ENCODE measurements around the gene LAPTM5. TPM values are rescaled to one million over a fixed set of nuclear protein-coding genes. Genes with fewer than 3 reads are reported as not detected.

Gene LAPTM5
- total RNA-seq, 4 donors from 2014 or later = 8.9 to 75.4 (median 40.4) TPM

GRCh38 chr1:30719406-30720270 lies 37.9 kb downstream of the LAPTM5 start:
- no peak for ATAC-seq
- Histone ChIP-seq H3K4me3 (peak overlapping the region; percentile 25 to 53), H3K4me1 (peaks cover 0 to 23% (median 4%) of the 10 kb centered on the region in 3 donors), H3K9me3 (peaks cover 0 to 11% (median 0%) of the 10 kb centered on the region in 3 donors), H3K27me3 (no peaks in the 10 kb centered on the region), H3K36me3 (peaks cover 0 to 15% of the 10 kb centered on the region in 2 donors), H3K27ac (peak overlapping the region in 3 of 4 donors; percentile 97 to 100 (median 98))
- TF ChIP-seq POLR2AphosphoS5 (IDR thresholded peaks at IDR 0.05) (no peak), POLR2A (IDR thresholded peaks at IDR 0.05) (no peak), EP300 (IDR thresholded peaks at IDR 0.05) (no peak), CTCF (IDR thresholded peaks at IDR 0.05) (no peak)
- 46 to 48% methylated on average over 5 to 12 of the region's 21 CpGs for WGBS, 2 donors (ENCODE audit: low coverage in 1 of 2)

- H3K27ac ChIP-seq = peak overlapping the region; percentile 87 to 100 (median 98)
- peaks cover 0 to 8% of the 10 kb centered on the region in 2 donors for H3K36me3 ChIP-seq
- H3K4me3 ChIP-seq = peak overlapping the region; percentile 25 to 53
- TF ChIP-seq POLR2AphosphoS5 (IDR thresholded peaks at IDR 0.05) (peak; percentile 87), EP300 (IDR thresholded peaks at IDR 0.05) (no peak), POLR2A (IDR thresholded peaks at IDR 0.05) (peak; percentile 76 to 79), CTCF (IDR thresholded peaks at IDR 0.05) (peak in 3 of 4 experiments; percentile 97 to 99 (median 99))
- no CpG with 5 or more reads among the region's 66 CpGs for WGBS, 2 donors (ENCODE audit: low coverage in 1 of 2)
- H3K27me3 ChIP-seq = no peaks in the 10 kb centered on the region
- peak; percentile 86 for ATAC-seq
- peaks cover 0 to 11% (median 0%) of the 10 kb centered on the region in 3 donors for H3K9me3 ChIP-seq
- H3K4me1 ChIP-seq = peaks cover 0 to 23% (median 4%) of the 10 kb centered on the region in 3 donors
These were observed 38.8 kb downstream of the LAPTM5 start for GRCh38 chr1:30718636-30719405.

GRCh38 chr1:30718091-30718635 lies 39.4 kb downstream of the LAPTM5 start:
- ATAC-seq = peak; percentile 92
- no peak for TF ChIP-seq EP300 (IDR thresholded peaks at IDR 0.05)
- TF ChIP-seq POLR2AphosphoS5 (IDR thresholded peaks at IDR 0.05) = no peak
- TF ChIP-seq CTCF (IDR thresholded peaks at IDR 0.05) = no peak
- TF ChIP-seq POLR2A (IDR thresholded peaks at IDR 0.05) = no peak
- WGBS, 2 donors (ENCODE audit: low coverage in 1 of 2) = 0% methylated on average over 11 of the region's 50 CpGs; no CpG with 5 or more reads in 1 of the 2 donors
- H3K9me3 ChIP-seq = peaks cover 0 to 11% (median 0%) of the 10 kb centered on the region in 3 donors
- H3K36me3 ChIP-seq = peaks cover 0 to 1% of the 10 kb centered on the region in 2 donors
- peak overlapping the region; percentile 33 to 45 for H3K4me3 ChIP-seq
- H3K4me1 ChIP-seq = peaks cover 0 to 23% (median 4%) of the 10 kb centered on the region in 3 donors
- peak overlapping the region; percentile 86 to 100 (median 98) for H3K27ac ChIP-seq
- H3K27me3 ChIP-seq = no peaks in the 10 kb centered on the region

- 100% methylated on average over 2 of the region's 8 CpGs; no CpG with 5 or more reads in 1 of the 2 donors for WGBS, 2 donors (ENCODE audit: low coverage in 1 of 2)
- no peak for ATAC-seq
- H3K27ac ChIP-seq = peak overlapping the region in 1 of 4 donors; percentile 97
These were observed 40.9 kb downstream of the LAPTM5 start for GRCh38 chr1:30716646-30717045.

More at GRCh38 chr1:30716646-30717045, 40.9 kb downstream of the LAPTM5 start:
- Histone ChIP-seq H3K4me3 (no peak overlapping the region), H3K4me1 (peaks cover 0 to 23% (median 4%) of the 10 kb centered on the region in 3 donors), H3K36me3 (no peaks in the 10 kb centered on the region), H3K9me3 (peaks cover 0 to 11% (median 0%) of the 10 kb centered on the region in 3 donors), H3K27me3 (no peaks in the 10 kb centered on the region)
- TF ChIP-seq CTCF (IDR thresholded peaks at IDR 0.05) = no peak

Measured in gastroesophageal sphincter (tissue), 4 donors.